DOHH2 (cell line): ENCODE data around the gene NOSIP.

ENCODE experiments used
- H3F3A ChIP-seq: fragments of 200-600 bp; sonication (generic), shearing (Covaris generic); 2 replicates; pipeline ENCODE4 v1.6.0; 2016; ENCODE audit warnings: antibody characterized with exemption, mild to moderate bottlenecking; ENCODE audit not compliant: control insufficient read depth, insufficient read depth
- H3K27ac ChIP-seq: fragments of 200-600 bp; sonication (generic); 2 replicates; pipeline ENCODE4 v1.5.1; 2014; ENCODE audit warnings: low read depth, mild to moderate bottlenecking, low read length, moderate library complexity
- H3K27me3 ChIP-seq: fragments of 200-600 bp; sonication (generic); 2 replicates; pipeline ENCODE4 v1.6.1; 2014; ENCODE audit warnings: mild to moderate bottlenecking, low read length, mixed read lengths; ENCODE audit not compliant: control insufficient read depth
- H3K36me3 ChIP-seq: fragments of 200-600 bp; sonication (generic); 2 replicates; pipeline ENCODE4 v1.6.1; 2014; ENCODE audit warnings: mild to moderate bottlenecking, low read length, moderate library complexity, mixed read lengths; ENCODE audit not compliant: control insufficient read depth
- H3K4me1 ChIP-seq: fragments of 200-600 bp; sonication (generic); 2 replicates; pipeline ENCODE4 v1.6.1; 2014; ENCODE audit warnings: mild to moderate bottlenecking, low read length, mixed read lengths; ENCODE audit not compliant: control insufficient read depth
- H3K4me2 ChIP-seq: fragments of 200-600 bp; sonication (generic); 2 replicates; pipeline ENCODE4 v1.6.0; 2014; ENCODE audit warnings: mild to moderate bottlenecking, low read length, moderate library complexity
- H3K4me3 ChIP-seq: fragments of 200-600 bp; sonication (generic); 2 replicates; pipeline ENCODE4 v1.5.1; 2014; ENCODE audit warnings: mild to moderate bottlenecking, low read length, mixed read lengths
- H3K79me2 ChIP-seq: fragments of 200-600 bp; sonication (generic); 2 replicates; pipeline ENCODE4 v1.6.1; 2014; ENCODE audit warnings: mild to moderate bottlenecking, low read length, mixed read lengths; ENCODE audit not compliant: control insufficient read depth
- H3K9me2 ChIP-seq: fragments of 200-600 bp; sonication (generic); replicated peaks from 2 replicates; pipeline ENCODE4 v1.6.1; 2014; ENCODE audit warnings: mild to moderate bottlenecking, low read length, mixed read lengths; ENCODE audit not compliant: control insufficient read depth
- H3K9me3 ChIP-seq: fragments of 200-600 bp; sonication (generic); 2 replicates; pipeline ENCODE4 v1.6.1; 2014; ENCODE audit warnings: antibody characterized with exemption, low read length, mixed read lengths; ENCODE audit not compliant: control insufficient read depth, insufficient read depth
- H4K20me1 ChIP-seq: fragments of 200-600 bp; sonication (generic); 2 replicates; pipeline ENCODE4 v1.6.0; 2014; ENCODE audit warnings: low read depth, mild to moderate bottlenecking, antibody characterized with exemption, low read length, moderate library complexity; ENCODE audit not compliant: control insufficient read depth, insufficient read depth
- CTCF ChIP-seq: fragments of 200-600 bp; sonication (generic); IDR thresholded peaks from one replicate; pipeline ENCODE4 v1.5.1; 2014; ENCODE audit warnings: antibody characterized with exemption, mild to moderate bottlenecking, low read depth, low read length; ENCODE audit not compliant: poor library complexity, severe bottlenecking
- EZH2phosphoT487 ChIP-seq: fragments of 200-600 bp; sonication (generic); IDR thresholded peaks from 2 replicates; pipeline ENCODE4 v1.6.1; 2017; ENCODE audit warnings: borderline replicate concordance, mild to moderate bottlenecking, antibody characterized with exemption, low read length, moderate library complexity, mixed read lengths

Gene NOSIP

GRCh38 chr19:49583239-49583638 is 2.9 kb upstream of the NOSIP start:
- H4K20me1 ChIP-seq: no peaks in the 10 kb centered on the region
- H3K9me3 ChIP-seq: no peaks in the 10 kb centered on the region
- TF ChIP-seq EZH2phosphoT487 (no peak), CTCF (no peak)
- H3K4me1 ChIP-seq: peaks cover 16% of the 10 kb centered on the region
- peaks cover under 1% of the 10 kb centered on the region; the same call in 1 of the 2 replicates for H3K27me3 ChIP-seq
- H3K79me2 ChIP-seq: peaks cover 20% of the 10 kb centered on the region
- no peak overlapping the region for H3K27ac ChIP-seq
- no peak overlapping the region for H3K4me2 ChIP-seq
- no peaks in the 10 kb centered on the region for H3K36me3 ChIP-seq
- H3K4me3 ChIP-seq: no peak overlapping the region
- no peaks in the 10 kb centered on the region for H3K9me2 ChIP-seq
- H3F3A ChIP-seq: 0 out of 2 replicates have a peak, but pooled peaks cover 3% of the 10 kb centered on the region

- peaks cover 34% of the 10 kb centered on the region for H3K79me2 ChIP-seq
- H3K27ac ChIP-seq: 0 out of 2 replicates have a peak within 1 kb of the TSS, but pooled peaks have one; percentile 15
- H3F3A ChIP-seq: 0 out of 2 replicates have a peak, but pooled peaks cover 3% of the 10 kb centered on the region
- H4K20me1 ChIP-seq: no peaks in the 10 kb centered on the region
- H3K4me3 ChIP-seq: peak within 1 kb of the TSS; percentile 89
- TF ChIP-seq EZH2phosphoT487 (no peak), CTCF (no peak)
- peak within 1 kb of the TSS; percentile 71 for H3K4me2 ChIP-seq
- H3K4me1 ChIP-seq: peaks cover 16% of the 10 kb centered on the region
- no peaks in the 10 kb centered on the region for H3K9me2 ChIP-seq
- H3K9me3 ChIP-seq: no peaks in the 10 kb centered on the region
- no peaks in the 10 kb centered on the region for H3K27me3 ChIP-seq
- peaks cover 3% of the 10 kb centered on the region for H3K36me3 ChIP-seq
Measured at GRCh38 chr19:49581007-49581508, 702 bp upstream of the NOSIP start, which contains the start of gene PRRG2. Gene PRRG2, plus strand, starts transcription at chr19:49581316. Its CDS starts 1,904 bp downstream, at chr19:49583220.

- H3K27ac ChIP-seq: 0 out of 2 replicates have a peak overlapping the region, but pooled peaks have one; percentile 15
- H3K4me2 ChIP-seq: peak overlapping the region; percentile 71
- H3K4me3 ChIP-seq: peak overlapping the region; percentile 89
- peaks cover 16% of the 10 kb centered on the region for H3K4me1 ChIP-seq
- TF ChIP-seq CTCF: no peak
- no peak for TF ChIP-seq EZH2phosphoT487
- peaks cover 40% of the 10 kb centered on the region for H3K79me2 ChIP-seq
- peaks cover 9% of the 10 kb centered on the region for H3K36me3 ChIP-seq
- no peaks in the 10 kb centered on the region for H3K9me2 ChIP-seq
- 0 out of 2 replicates have a peak, but pooled peaks cover 3% of the 10 kb centered on the region for H3F3A ChIP-seq
- no peaks in the 10 kb centered on the region for H4K20me1 ChIP-seq
- no peaks in the 10 kb centered on the region for H3K9me3 ChIP-seq
- H3K27me3 ChIP-seq: no peaks in the 10 kb centered on the region
Measured at GRCh38 chr19:49579947-49580263, 451 bp downstream of the NOSIP start.
